GM19467 (cell line): Measurements from ENCODE around the gene ZFY.

Experiments used
- ATAC-seq: cut with Tn5 transposase; IDR thresholded peaks from one replicate; pipeline ENCODE4 v1.9.1; 2021; ENCODE audit warnings: mild to moderate bottlenecking, moderate library complexity; ENCODE audit not compliant: unreplicated experiment

The ZFY gene

DNA sequence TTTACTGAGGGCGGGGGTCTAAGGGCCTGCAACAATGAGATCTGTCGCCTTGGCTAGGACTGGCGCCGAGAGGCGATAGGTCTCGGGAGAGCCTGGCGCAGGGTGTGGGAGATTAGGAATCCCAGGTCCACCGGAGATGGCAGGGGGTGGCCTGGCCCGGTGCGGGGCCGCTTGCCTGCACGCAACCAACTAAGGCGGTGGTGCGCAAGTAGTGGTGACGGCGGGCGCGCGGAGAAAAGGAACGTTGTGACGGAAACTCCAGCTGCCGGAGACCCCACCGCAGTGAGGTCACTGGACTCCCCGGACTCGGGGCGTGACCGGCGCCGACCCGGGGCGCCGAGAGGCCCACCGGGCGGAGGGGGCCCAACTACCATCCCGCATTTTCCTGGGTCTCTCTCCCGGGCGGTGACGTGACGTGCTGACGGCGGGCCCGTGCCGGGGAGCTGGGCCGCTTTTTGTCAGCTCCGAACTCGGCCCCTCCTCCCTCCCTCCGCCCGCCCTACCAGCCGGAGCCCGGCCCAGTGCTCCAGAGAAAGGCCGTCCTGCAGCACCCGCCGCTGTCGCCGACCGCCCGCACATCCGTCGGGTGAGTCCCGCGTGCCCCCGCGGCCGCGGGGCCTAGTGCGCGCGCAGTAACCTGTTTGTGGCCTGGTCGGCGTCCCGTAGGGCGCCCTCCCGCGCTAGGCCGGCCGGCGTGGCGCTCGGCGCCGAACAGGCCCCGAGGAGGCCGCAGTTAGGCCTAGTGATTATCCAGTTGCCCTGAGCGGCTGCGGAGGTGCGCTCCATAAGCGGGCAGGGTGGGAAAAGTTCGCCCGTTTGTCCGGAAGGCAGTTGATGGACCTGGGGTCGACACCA lies at the start of gene ZFY:
Gene ZFY (plus strand): TSS at position 521 of the 855 bp plus-strand sequence. CDS start 18,556 bp downstream, outside the sequence.
- no peak for ATAC-seq

GRCh38 chrY:2885880-2886279 lies 49.3 kb upstream of the ZFY start:
- no peak for ATAC-seq

GRCh38 chrY:2887386-2887785 lies 47.8 kb upstream of the ZFY start:
- ATAC-seq, result no peak

- ATAC-seq, result no peak
Measured at GRCh38 chrY:2887955-2888354, 47.2 kb upstream of the ZFY start.

- no peak for ATAC-seq
Measured at GRCh38 chrY:2893471-2893870, 41.7 kb upstream of the ZFY start.

DNA sequence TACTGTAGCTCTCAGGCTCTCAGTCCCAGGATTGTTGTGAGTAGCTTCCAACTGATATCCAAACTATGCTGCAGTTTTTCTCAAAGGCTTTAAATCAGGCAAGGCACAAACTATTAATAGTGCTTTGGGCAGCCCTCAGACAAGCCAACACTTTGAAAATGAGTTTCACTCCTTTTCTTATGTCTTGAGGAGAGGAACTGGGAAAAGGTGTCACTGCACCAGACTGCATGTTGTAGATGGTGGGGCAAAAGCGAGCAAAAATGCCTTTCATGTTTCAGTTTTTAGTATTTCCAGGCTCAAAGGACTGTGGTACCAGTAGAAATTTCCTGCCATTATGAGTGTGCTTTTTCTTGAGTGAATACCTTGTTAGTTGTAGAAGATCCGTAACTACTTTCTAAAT lies 39.1 kb upstream of the ZFY start:
- ATAC-seq, result no peak

- ATAC-seq, result no peak
Measured at GRCh38 chrY:2907356-2907755, 27.8 kb upstream of the ZFY start.

DNA sequence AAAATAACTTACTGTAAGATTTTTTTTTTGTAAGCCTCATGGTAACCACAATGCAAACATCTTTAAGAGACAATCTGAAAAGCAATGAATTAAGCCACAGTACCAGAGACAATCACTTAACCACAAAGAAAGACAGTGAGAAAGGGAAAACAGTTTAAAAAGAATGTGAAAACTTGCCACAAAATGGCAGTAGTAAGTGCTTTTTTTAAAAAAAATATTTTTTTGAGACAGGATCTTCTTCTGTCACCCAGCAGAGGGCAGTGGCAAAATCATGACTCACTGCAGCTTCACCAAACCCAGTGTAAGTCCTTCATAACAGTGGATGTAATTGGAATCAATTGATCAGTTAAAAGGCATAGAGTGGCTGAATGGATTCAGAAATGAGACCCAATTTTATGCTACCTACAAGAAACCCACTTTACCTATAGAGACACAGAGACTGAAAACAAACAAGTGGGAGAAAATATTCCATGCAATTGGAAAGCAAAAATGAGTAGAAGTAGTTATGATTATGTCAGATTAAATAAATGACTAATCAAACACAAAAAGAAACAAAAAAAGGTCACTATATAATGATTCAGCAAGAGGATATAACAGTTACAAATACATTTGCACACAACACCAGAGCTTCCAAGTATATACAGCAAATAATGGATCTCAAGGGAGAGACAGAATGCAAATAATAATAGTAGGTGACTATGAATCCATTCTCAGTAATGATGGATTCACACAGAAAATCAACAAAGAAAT lies 21.9 kb upstream of the ZFY start:
- no peak for ATAC-seq

- ATAC-seq, result no peak
Measured at GRCh38 chrY:2934078-2934477, 1.1 kb upstream of the ZFY start.

- no peak for ATAC-seq
Measured at GRCh38 chrY:2935716-2936435, 695 bp downstream of the ZFY start.

- no peak for ATAC-seq
Measured at GRCh38 chrY:2936436-2936750, 1.2 kb downstream of the ZFY start.

GRCh38 chrY:2937149-2937548 lies 2.0 kb downstream of the ZFY start:
- ATAC-seq, result no peak

DNA sequence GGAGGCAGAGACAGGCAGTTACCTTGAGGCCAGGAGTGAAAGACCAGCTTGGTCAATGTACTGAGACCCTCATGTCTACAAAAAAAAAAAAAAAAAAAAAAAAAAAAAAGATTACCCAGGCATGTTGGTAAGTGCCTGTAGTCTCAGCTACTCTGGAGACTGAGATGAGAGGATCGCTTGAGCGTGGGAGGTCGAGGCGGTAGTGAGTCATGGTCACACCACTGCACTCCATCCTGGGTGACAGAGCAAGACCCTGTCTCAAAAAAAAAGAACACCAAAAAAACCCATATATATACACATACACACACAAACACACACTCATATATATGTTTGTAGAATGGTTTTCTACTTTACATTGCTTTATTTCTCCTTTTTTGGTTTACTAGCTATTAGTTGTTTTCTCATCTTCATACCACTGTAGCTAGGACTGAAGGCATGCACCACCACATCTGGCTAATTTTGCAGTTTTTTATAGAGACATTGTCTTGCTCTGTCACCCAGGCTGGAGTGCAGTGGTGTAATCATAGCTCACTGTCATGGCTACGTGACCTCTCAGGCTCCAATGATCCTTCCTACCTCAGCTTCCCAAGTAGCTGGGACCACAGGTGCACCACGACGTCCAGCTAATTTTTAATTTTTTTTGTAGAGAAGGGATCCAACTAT lies 14.5 kb downstream of the ZFY start:
- ATAC-seq, result no peak

GRCh38 chrY:2950655-2951054 lies 15.5 kb downstream of the ZFY start:
- ATAC-seq, result no peak

GRCh38 chrY:2952912-2953311 lies 17.7 kb downstream of the ZFY start:
- no peak for ATAC-seq

- ATAC-seq, result no peak
Measured at GRCh38 chrY:2954735-2955134, 19.6 kb downstream of the ZFY start.

GRCh38 chrY:2955561-2955960 lies 20.4 kb downstream of the ZFY start:
- no peak for ATAC-seq

DNA sequence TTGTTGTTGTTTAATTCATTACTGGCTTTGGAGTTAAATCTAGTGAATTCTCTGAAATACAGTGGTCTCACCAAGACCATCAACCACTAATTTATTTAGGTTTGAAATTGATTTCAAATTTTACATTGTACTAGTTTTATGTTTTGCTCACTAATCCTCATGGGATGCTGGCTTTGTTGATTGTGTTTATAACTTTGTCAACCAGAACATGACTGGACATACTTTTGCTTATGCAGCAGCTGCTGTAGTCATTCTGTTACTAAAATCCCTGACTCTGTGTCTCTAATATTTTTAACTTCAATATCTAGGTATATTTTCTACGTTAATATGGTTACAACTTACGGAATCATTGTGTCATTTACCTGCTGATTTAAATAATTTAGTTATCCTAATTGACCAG lies 26.9 kb downstream of the ZFY start:
- no peak for ATAC-seq

GRCh38 chrY:2964814-2965213 lies 29.6 kb downstream of the ZFY start:
- ATAC-seq, result no peak

DNA sequence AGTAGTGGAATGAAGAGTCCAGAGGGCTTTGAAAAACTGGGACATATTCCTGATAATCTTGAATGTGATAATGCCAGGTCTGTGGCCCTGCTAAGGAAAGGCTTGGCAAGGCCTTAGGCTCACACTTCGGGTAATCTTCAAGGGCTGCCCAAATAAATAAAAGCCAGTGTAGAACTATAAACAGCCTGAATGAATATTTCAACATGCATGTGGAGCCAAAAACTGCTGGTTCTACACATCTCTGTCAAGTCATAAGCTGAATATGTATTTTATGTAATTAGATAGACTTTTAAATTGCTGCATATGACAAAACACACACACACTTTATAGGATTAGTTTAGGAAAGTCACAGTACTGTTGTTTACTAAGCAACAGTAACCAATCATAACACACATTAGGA lies 30.4 kb downstream of the ZFY start:
- ATAC-seq, result no peak

DNA sequence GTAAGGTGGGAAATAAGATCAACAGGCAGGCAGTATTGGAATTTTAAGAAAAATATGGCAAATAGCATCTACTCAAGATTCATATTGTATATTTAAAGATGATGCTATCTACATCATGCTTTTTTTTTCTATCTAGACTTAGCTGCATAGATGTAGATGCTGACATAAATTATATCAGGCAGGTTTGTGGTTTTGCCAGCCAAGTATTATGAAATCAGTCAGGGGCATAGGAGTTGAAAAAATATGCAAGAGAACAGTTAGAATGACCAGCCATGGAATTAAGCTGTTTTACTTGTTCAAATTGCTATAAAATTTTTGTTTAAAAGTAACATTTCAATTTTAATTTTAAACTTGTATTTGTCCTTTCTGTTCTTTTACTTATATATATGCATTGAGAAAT lies 34.4 kb downstream of the ZFY start:
- no peak for ATAC-seq
